Gastrocnemius medialis (tissue), 4 donors: Measurements from ENCODE around the gene CPLX4.

Experiments
- CTCF ChIP-seq, 5 experiments: fragments of 450-650 bp in 3 of 5; fragments of 200-600 bp in 2 of 5; sonication (generic) in 2 of 5; IDR thresholded peaks in 4 of 5; conservative IDR thresholded peaks in 1 of 5; 1 replicate in 4 of 5; 2 replicates in 1 of 5; pipeline ENCODE4 v1.5.1; 2016 to 2019; ENCODE audit warnings: antibody characterized with exemption in 5 of 5, mild to moderate bottlenecking in 3 of 5, moderate library complexity in 3 of 5
- POLR2A ChIP-seq, 2 donors: fragments of 450-650 bp; IDR thresholded peaks; one replicate each; pipeline ENCODE4 v1.6.1; 2017; ENCODE audit warnings: antibody characterized with exemption in 2 of 2, mild to moderate bottlenecking in 2 of 2, moderate library complexity in 2 of 2

GRCh38 chr18:59271606-59272220, 46.7 kb downstream of the CPLX4 start:
- TF ChIP-seq POLR2A (IDR thresholded peaks at IDR 0.05): no peak
- TF ChIP-seq CTCF (IDR thresholded peaks at IDR 0.05 in 4 of 5, conservative IDR thresholded peaks at IDR 0.05 in 1 of 5): no peak
